Ramos (cell line): ENCODE results near the gene GPR22.

Source experiments
- in situ Hi-C: fragments of 300-500 bp; cut with MboI; formaldehyde crosslinking; loops from one replicate; pipeline ENCODE4 v1.14.3; 2022; ENCODE audit warnings: low sequenced_read_pairs; ENCODE audit not compliant: unreplicated experiment

GPR22 gene

GRCh38 chr7:107472116-107472515, 2.3 kb downstream of the GPR22 start:
- in situ Hi-C loops: no loop called here

DNA sequence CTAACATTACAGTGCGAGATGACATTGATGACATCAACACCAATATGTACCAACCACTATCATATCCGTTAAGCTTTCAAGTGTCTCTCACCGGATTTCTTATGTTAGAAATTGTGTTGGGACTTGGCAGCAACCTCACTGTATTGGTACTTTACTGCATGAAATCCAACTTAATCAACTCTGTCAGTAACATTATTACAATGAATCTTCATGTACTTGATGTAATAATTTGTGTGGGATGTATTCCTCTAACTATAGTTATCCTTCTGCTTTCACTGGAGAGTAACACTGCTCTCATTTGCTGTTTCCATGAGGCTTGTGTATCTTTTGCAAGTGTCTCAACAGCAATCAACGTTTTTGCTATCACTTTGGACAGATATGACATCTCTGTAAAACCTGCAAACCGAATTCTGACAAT, 4.3 kb downstream of the GPR22 start:
- in situ Hi-C loops: no loop called here

GRCh38 chr7:107479303-107479702, 9.4 kb downstream of the GPR22 start:
- in situ Hi-C loops: no loop called here

DNA sequence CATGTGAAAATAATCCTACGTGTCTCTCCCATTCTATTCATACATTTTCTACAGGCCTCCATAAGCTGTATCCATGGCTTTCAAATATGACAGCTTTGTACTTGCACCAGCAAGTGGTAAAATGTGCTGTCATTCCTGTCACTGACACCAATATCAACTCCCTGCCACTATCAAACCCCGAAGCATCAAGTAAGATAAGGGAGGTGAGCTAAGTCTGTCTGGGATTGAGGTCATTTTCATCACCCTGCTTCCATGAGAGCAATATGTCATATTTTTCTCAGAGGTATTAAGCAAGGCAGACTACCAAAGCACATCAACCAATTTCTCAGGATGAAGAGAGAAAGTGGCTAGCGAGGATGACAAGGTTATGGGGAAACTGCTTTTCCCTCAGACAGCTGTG, 11.1 kb downstream of the GPR22 start:
- in situ Hi-C loops: no loop called here

GRCh38 chr7:107482571-107482970, 12.7 kb downstream of the GPR22 start:
- in situ Hi-C loops: no loop called here

- in situ Hi-C loops: no loop called here
These were observed 16.2 kb downstream of the GPR22 start for GRCh38 chr7:107486041-107486440.

GRCh38 chr7:107492875-107493274, 23.0 kb downstream of the GPR22 start:
- in situ Hi-C loops: no loop called here

- in situ Hi-C loops: no loop called here
These were observed 24.5 kb downstream of the GPR22 start for GRCh38 chr7:107494315-107494751.

DNA sequence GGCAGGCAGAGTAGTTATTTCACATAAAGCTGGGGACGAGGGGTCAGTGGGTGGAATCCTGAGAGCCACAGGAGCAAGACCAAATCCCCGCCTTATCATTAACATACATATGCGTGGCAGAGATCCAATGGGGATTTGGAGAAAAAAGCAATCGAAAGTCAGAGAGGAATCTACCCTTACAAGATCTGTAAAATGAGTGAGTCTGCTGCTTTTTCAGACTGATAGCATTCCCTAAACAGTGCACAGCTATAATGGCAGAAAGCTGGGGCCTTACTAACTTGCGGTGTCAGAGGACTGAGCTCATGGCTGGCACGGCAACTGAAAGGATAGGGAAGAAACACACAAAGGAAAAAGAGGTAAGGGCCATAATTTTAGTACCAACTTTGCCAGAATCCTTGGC, 25.0 kb downstream of the GPR22 start:
- in situ Hi-C loops: no loop called here

DNA sequence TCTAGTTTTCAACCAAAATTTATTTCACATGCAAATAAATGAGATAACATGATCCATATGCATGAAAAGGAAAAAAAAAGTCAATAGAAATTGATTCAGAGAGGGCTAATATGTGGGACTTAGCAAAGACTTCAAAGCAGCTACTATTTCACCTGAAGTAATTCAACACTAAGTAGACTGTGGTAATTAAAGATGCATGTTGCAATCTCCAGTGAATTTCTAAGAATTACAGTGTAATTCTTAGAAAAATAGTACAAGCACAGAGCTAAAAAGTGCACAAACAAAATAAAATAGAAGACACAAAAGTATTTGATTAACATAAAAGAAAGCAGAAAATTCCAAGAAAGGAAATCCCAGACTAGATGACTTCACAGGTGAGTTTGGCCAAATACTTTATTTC, 25.7 kb downstream of the GPR22 start:
- in situ Hi-C loops: no loop called here

GRCh38 chr7:107499731-107500130, 29.9 kb downstream of the GPR22 start:
- in situ Hi-C loops: no loop called here

- in situ Hi-C loops: no loop called here
These were observed 31.7 kb downstream of the GPR22 start for GRCh38 chr7:107501593-107501992.

DNA sequence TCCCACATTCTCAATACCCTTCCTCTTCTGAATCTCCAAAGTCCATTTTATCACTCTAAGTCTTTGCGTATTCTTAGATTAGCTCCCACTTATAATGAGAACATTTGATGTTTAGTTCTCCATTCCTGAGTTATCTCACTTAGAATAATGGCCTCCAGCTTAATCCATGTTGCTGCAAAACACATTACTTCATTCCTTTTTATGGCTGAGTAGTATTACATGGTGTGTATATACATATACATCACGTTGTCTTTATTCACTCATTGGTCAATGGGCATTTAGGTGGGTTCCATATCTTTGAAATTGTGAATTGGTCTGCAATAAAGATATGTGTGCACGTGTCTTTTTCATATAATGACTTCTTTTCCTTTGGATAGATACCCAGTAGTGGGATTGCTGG, 32.3 kb downstream of the GPR22 start:
- in situ Hi-C loops: no loop called here

DNA sequence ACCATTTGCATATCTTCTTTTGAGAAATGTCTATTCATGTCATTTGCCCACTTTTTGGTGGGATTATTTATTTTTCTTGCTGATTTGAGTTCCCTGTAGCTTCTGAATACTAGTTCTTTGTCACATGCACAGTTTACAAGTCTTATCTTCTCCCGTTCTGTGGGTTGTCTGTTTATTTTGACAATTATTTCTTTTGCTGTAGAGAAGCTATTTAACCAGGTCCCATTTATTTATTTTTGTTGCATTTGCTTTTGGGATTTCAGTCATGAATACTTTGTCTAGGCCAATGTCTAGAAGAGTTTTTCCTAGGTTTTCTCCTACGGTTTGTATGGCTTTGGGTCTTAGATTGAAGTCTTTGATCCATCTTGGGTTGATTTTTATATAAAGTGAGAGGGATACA, 32.9 kb downstream of the GPR22 start:
- in situ Hi-C loops: no loop called here

- in situ Hi-C loops: no loop called here
These were observed 33.8 kb downstream of the GPR22 start for GRCh38 chr7:107503687-107504086.

DNA sequence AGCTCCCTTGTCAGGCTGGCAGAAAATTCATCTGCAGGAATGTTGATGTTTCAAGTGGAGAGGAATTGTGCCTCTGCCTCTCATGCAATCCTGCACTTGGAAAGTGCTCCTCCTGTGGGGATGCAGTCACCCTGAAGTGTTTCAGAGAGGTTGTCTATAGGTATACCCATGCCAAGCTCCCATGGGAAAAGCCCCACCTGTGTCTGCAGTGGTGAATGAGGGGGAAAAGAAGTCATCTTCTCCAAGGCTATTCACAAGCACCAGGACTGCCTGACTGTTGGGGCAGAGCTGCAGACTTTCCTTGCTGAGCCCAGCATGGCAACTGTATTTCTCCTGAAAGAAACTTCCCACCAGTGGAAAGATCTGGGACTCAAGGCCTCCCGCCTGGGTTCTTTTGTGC, 35.5 kb downstream of the GPR22 start:
- in situ Hi-C loops: no loop called here

DNA sequence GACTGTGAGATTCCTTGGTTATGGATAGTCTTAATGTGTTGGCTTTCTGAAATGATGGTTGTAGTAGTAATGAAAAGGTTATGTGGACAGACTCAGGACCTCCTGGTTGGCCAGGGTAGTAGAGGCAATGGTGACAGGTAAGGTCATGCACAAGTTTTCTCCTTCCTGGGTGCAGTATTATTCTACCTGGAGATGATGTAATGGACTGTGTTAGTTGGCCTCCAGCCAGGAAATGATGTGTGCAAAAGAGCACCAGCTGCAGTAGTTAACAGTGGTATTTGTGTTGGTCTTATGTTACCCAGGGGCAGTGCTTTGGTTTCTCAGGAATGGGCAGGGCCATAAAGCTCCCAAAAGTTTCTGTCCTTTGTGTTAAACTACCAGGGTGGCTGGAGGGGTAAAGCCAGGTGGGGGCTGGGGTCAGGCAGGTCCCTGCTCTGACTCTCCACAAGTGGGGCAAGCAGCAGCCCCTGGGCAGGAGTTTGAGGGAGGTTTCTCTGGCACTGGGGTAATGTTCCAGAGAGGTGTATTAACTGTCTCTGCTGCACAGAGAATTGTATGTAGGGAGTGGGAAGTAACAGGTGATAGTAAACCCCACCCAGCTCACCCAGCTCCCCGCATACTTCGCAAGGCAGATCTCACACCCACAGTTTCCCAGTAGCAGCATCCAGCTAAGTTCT, 36.3 kb downstream of the GPR22 start:
- in situ Hi-C loops: no loop called here

GRCh38 chr7:107506674-107507339, 37.0 kb downstream of the GPR22 start:
- in situ Hi-C loops: no loop called here
